HG03060 (cell line): ENCODE measurements around the gene APBB2.
"Not testable (repeated sequence)": the region's sequence is repeated elsewhere in the genome, so short reads cannot be mapped to it uniquely, and the experiment has no call there.

Experiments
- ATAC-seq: cut with Tn5 transposase; IDR thresholded peaks from one replicate; pipeline ENCODE4 v1.9.1; 2021; ENCODE audit warnings: low read depth, moderate number of reproducible peaks; ENCODE audit not compliant: unreplicated experiment

APBB2 gene

GRCh38 chr4:41029098-41029497 is 185.2 kb downstream of the APBB2 start:
- ATAC-seq: no peak

- no peak for ATAC-seq
Measured at GRCh38 chr4:41028392-41029076, 185.8 kb downstream of the APBB2 start.

- ATAC-seq: no peak
Measured at GRCh38 chr4:41026971-41027370, 187.4 kb downstream of the APBB2 start.

DNA sequence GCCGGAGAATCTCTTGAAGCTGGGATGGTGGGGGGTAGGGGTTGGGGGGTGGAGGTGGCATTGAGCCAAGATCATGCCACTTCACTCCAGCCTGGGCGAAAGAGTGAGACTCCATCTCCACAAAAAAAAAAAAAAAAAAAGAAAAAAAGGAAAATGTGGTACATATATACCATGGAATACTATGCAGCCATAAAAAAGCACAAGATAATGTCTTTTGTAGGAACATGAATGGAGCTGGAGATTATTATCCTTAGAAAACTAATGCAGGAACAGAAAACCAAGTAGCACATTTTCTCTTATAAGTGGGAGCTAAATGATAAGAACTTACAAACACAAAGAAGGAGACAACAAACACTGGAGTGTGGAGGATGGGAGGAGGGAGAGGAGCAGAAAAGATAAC is 188.5 kb downstream of the APBB2 start:
- no peak for ATAC-seq

DNA sequence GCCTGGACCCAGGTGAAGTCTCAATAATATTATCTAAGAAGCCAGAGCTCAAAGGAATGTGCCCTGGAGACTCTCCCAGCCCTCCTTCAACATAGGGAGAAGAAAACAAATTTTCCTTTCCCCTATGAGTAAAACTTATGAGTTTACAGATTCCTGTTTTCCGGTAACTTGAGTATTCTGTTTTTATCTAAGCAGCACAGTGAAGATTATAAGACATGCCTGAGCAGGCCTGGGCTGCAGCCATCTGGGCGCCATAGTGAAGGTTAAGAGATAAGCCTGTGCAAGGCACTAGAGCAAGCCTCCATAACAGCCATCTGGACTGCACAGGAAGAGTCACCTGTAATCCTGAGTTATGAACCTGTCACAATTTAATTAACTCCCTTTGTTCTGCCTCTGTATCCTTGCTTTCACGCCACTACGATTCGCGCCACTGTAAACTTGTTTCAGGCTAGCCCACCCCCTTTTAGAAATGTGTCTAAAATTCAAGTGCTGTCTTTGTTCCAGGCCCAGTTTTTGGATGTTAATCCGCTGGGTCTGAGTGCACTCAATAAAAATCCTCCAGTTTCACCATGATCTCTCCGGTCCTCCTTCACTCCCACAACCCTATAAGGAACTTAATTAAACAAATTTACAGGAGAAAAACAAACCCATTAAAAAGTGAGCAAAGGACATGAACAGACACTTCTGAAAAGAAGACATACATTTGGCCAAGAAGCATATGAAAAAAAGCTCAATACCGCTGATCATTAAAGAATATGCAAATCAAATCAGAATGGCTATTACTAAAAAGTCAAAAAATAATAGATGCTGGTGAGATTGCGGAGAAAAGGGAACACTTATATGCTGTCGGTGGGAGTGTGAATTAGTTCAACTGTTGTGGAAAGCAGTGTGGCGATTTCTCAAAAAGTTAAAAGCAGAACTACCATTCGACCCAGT is 189.5 kb downstream of the APBB2 start:
- ATAC-seq: no peak

GRCh38 chr4:41022116-41022515 is 192.2 kb downstream of the APBB2 start:
- no peak for ATAC-seq

DNA sequence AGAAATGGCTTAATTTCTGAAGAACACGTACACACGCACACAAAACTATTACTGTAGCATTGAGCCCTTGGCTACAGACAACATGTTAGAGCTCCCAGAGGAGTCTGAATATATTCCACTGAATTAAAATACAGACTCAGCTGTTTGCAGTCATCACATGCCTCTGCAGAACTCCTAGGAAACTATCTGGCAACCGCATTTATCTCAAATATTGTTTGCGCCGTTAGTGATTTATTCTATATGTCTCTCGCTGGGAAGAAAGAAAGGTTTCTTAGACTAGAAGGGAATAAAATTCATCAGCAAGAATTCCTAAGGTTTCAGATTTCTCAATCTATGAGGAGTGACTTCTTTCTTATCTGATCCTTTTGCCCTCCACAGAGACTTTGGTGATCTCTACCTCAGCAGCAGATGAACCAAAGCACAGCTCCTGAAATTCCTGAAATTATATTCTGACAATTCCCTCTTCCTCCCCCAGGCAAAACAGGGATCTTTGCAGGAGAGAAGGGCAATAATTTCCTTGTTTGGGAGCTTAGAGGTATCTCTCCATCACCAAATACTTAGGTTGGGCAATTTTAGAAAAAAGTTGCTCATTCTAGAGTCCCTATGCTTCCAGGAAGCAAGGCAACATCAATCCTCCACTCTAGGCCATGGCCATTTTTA is 199.2 kb downstream of the APBB2 start:
- no peak for ATAC-seq

- no peak for ATAC-seq
Measured at GRCh38 chr4:41014158-41014557, 200.2 kb downstream of the APBB2 start.

DNA sequence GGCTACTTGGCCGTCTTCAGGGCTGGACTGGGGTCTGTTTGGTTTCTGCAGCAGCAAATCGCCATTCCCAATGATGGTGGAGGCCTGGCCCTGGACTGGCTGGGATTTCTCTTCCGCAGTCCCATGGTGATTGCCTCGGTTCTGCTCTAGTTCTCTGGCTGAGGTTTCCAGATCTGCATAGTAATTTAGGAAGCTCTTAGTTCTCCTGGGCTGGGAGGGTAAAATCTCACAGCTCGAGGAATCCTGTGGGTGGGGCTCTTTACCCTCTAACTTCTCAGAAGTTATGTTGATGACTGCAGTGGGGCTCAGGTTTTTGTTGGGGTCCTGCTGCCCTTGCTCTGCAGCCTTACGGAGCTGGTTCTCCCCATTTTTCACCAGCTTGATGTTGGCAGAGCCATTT is 200.6 kb downstream of the APBB2 start:
- ATAC-seq: no peak

DNA sequence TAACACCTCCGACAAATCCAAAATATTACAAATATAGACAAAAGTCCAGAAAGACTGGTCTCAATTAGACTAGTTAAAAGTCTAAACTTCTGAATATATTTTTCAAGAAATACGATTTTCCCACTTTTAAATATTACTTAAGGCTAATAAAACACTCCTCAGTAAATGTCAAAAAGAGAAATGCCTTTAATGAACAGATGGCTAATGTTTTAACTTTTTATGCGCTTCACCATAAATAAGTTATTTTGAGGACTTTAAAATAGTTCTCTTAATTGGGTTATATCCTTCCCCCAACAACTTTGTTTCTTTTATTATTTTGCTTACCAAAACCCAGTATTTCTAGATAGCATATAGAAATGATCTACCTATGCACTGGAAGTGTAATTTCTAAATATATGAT is 201.4 kb downstream of the APBB2 start:
- no peak for ATAC-seq

- ATAC-seq: no peak
Measured at GRCh38 chr4:41012293-41012692, 202.0 kb downstream of the APBB2 start.

- ATAC-seq: no peak
Measured at GRCh38 chr4:41009411-41009810, 204.9 kb downstream of the APBB2 start.

DNA sequence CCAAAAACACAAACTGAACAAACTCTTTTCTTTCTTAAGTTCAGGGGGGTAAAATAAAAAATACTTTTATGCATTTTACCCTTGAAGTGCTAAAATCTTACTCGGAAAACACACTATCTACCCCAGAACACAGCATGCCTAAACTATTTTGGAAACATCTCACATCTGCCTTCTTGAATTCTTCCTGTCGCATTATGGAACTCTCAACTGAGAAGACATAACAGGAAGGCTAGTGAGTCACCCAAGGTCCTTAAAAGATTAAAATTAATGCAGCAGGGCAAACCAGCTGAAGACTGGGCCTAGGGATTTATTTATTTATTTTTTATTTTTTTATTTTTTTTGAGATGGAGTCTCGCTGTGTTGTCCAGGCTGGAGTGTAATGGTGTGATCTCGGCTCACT is 208.2 kb downstream of the APBB2 start:
- ATAC-seq: no peak

- no peak for ATAC-seq
Measured at GRCh38 chr4:41002309-41002708, 212.0 kb downstream of the APBB2 start.

DNA sequence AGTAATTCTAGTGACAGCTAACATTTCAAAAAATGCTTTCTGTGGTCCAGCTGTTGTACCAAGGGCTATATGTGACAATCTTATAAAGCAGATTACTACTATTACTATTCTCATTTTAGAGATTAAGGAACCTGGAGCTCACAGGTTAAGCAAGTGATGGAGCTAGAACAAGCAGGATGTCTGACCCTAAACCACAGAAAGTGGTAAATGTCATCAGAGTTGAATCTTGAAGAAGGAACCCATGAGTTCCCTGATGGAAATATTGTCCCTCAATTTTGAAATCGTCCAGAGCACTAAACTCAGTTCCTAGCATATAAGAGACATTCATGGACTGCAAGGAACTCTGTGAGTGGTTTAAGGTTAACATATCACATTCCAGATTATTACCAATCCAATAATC is 214.0 kb downstream of the APBB2 start:
- no peak for ATAC-seq

DNA sequence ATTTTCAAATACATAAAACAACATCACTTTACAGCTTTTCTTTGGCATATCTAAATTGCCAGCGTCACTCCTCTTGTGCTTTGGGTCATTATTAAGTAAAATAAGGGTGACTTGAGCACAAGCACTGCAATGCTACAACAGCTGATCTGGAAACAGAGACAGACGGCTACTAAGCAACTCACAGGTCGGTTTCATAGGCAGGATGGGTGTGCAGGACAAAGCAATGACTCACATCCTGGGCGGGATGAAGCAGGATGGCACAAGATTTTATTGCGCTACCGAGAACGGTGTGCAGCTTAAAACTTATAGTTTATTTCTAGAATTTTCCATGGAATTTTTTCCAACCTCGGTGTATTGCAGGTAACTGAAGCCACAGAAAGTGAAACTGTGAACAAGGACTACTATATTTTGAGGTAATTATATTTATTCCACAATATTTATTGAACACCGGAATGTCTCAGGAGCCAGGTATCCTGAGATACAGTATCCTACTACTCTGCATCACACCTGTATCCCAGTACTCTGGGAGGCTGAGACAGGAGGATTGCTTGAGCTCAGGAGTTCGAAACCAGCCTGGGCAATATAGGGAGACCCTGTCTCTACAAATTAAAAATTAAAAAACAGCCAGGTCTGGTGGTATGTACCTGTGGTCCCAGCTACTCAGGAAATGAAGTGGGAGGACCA is 215.5 kb downstream of the APBB2 start:
- no peak for ATAC-seq

DNA sequence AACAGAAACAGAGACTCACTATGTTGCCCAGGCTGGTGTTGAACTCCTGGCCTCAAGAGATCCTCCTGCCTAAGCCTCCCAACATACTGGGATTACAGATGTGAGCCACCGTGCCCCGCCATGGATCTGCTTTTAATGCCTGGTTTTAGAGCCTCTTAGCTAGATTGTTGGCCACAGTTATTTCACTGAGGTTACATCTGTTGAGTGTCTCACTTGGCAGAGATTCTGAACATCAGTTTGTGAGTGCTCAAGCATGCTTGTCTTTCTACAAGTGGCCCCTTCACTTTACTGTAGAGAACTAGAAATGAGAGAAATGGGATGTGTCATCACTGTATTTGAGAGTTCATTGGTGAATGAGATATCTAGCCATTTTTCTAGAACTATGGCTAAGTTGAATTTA is 218.5 kb downstream of the APBB2 start:
- ATAC-seq: no peak

DNA sequence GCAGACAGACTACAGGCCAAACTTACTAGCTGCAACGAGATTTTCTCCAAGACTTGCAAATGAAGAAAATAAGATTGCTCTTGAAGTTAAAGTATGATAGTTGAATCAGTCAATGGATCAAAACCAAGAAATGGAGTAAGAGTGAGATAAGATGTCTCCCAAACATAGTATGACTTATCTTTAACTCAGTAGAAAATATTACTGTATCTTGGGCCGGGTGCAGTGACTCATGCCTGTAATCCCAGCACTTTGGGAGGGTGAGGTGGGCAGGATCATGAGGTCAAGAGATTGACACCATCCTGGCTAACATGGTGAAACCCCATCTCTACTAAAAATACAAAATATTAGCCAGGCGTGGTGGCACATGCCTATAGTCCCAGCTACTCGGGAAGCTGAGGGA is 220.0 kb downstream of the APBB2 start:
- not testable (repeated sequence) for ATAC-seq

- ATAC-seq: not testable (repeated sequence)
Measured at GRCh38 chr4:40993296-40993693, 221.0 kb downstream of the APBB2 start.

GRCh38 chr4:40992472-40993295 is 221.7 kb downstream of the APBB2 start:
- peak; percentile 76 for ATAC-seq
